Stimulated activated memory B cell treated with anti-CD40 and anti-IgM and Interleukin-4, amounts not matched to agents 10 μg/mL and 1 μg/mL and 100 μg/mL, for 72 hours (primary cell): Measurements from ENCODE around the gene CARD6.
A peak's percentile ranks its signal among the peaks of the same experiment; 100 is the strongest.
"Not testable (repeated sequence)": the region's sequence is repeated elsewhere in the genome, so short reads cannot be mapped to it uniquely, and the experiment has no call there.

ENCODE experiments used
- ATAC-seq: fragments of 150-1000 bp; cut with Tn5 transposase; 2 replicates; pipeline ENCODE4 v1.10.0; 2021
- H3K27ac Mint-ChIP-seq: one replicate; pipeline ENCODE4 v1.8.0; 2022; ENCODE audit warnings: mild to moderate bottlenecking, mixed read lengths
- H3K27me3 Mint-ChIP-seq: one replicate; pipeline ENCODE4 v1.8.0; 2022; ENCODE audit warnings: mixed read lengths
- H3K36me3 Mint-ChIP-seq: one replicate; pipeline ENCODE4 v1.8.0; 2022; ENCODE audit warnings: mixed read lengths
- H3K4me1 Mint-ChIP-seq: one replicate; pipeline ENCODE4 v1.8.0; 2022; ENCODE audit warnings: mixed read lengths
- H3K4me3 Mint-ChIP-seq: one replicate; pipeline ENCODE4 v1.8.0; 2022; ENCODE audit warnings: mild to moderate bottlenecking, moderate library complexity, mixed read lengths
- H3K9me3 Mint-ChIP-seq: one replicate; pipeline ENCODE4 v1.8.0; 2022; ENCODE audit warnings: mixed read lengths

The CARD6 gene

GRCh38 chr5:40825461-40826043 lies 15.6 kb upstream of the CARD6 start:
- H3K27me3 Mint-ChIP-seq, H3K4me3 Mint-ChIP-seq, H3K9me3 Mint-ChIP-seq, H3K27ac Mint-ChIP-seq, ATAC-seq: not testable (repeated sequence)
- Mint-ChIP-seq H3K36me3 (peaks cover 39% of the 10 kb centered on the region), H3K4me1 (peaks cover 23% of the 10 kb centered on the region)

- Mint-ChIP-seq H3K27me3 (no peaks in the 10 kb centered on the region), H3K4me3 (no peak overlapping the region), H3K9me3 (no peaks in the 10 kb centered on the region), H3K4me1 (peaks cover 25% of the 10 kb centered on the region), H3K36me3 (peaks cover 48% of the 10 kb centered on the region), H3K27ac (no peak overlapping the region)
- no peak for ATAC-seq
Measured at GRCh38 chr5:40826489-40827187, 14.5 kb upstream of the CARD6 start.

GRCh38 chr5:40827188-40827977 lies 13.8 kb upstream of the CARD6 start:
- H3K4me3 Mint-ChIP-seq: no peak overlapping the region
- H3K27me3 Mint-ChIP-seq: no peaks in the 10 kb centered on the region
- peaks cover 56% of the 10 kb centered on the region for H3K36me3 Mint-ChIP-seq
- H3K4me1 Mint-ChIP-seq: peaks cover 32% of the 10 kb centered on the region
- ATAC-seq: no peak
- H3K9me3 Mint-ChIP-seq: no peaks in the 10 kb centered on the region
- H3K27ac Mint-ChIP-seq: no peak overlapping the region

- ATAC-seq: no peak
- Mint-ChIP-seq H3K9me3 (no peaks in the 10 kb centered on the region), H3K4me3 (no peak overlapping the region)
Measured at GRCh38 chr5:40828021-40828631, 13.0 kb upstream of the CARD6 start.

GRCh38 chr5:40828690-40829661 lies 12.2 kb upstream of the CARD6 start:
- ATAC-seq: no peak
- no peaks in the 10 kb centered on the region for H3K27me3 Mint-ChIP-seq
- H3K27ac Mint-ChIP-seq: peak overlapping the region; percentile 0
- peaks cover 39% of the 10 kb centered on the region for H3K4me1 Mint-ChIP-seq
- H3K36me3 Mint-ChIP-seq: peaks cover 72% of the 10 kb centered on the region
- H3K4me3 Mint-ChIP-seq: no peak overlapping the region
- no peaks in the 10 kb centered on the region for H3K9me3 Mint-ChIP-seq

More at GRCh38 chr5:40828021-40828631, 13.0 kb upstream of the CARD6 start:
- peaks cover 63% of the 10 kb centered on the region for H3K36me3 Mint-ChIP-seq
- H3K4me1 Mint-ChIP-seq: peaks cover 33% of the 10 kb centered on the region
- H3K27ac Mint-ChIP-seq: peak overlapping the region; percentile 0
- no peaks in the 10 kb centered on the region for H3K27me3 Mint-ChIP-seq

- no peak overlapping the region for H3K27ac Mint-ChIP-seq
- no peak overlapping the region for H3K4me3 Mint-ChIP-seq
- ATAC-seq: no peak
- H3K27me3 Mint-ChIP-seq: no peaks in the 10 kb centered on the region
- peaks cover 45% of the 10 kb centered on the region for H3K4me1 Mint-ChIP-seq
- H3K36me3 Mint-ChIP-seq: peaks cover 80% of the 10 kb centered on the region
- no peaks in the 10 kb centered on the region for H3K9me3 Mint-ChIP-seq
Measured at GRCh38 chr5:40829748-40830533, 11.2 kb upstream of the CARD6 start.

GRCh38 chr5:40831346-40832210 lies 9.6 kb upstream of the CARD6 start:
- Mint-ChIP-seq H3K4me3 (peak overlapping the region; percentile 59), H3K4me1 (peaks cover 54% of the 10 kb centered on the region), H3K27ac (peak overlapping the region; percentile 80), H3K36me3 (peaks cover 75% of the 10 kb centered on the region), H3K27me3 (no peaks in the 10 kb centered on the region), H3K9me3 (no peaks in the 10 kb centered on the region)
- ATAC-seq: peak; percentile 35

- H3K9me3 Mint-ChIP-seq: no peaks in the 10 kb centered on the region
- no peaks in the 10 kb centered on the region for H3K27me3 Mint-ChIP-seq
- no peak for ATAC-seq
- H3K4me3 Mint-ChIP-seq: peak overlapping the region; percentile 59
- peaks cover 72% of the 10 kb centered on the region for H3K36me3 Mint-ChIP-seq
- H3K4me1 Mint-ChIP-seq: peaks cover 54% of the 10 kb centered on the region
- peak overlapping the region; percentile 80 for H3K27ac Mint-ChIP-seq
Measured at GRCh38 chr5:40832345-40832744, 8.8 kb upstream of the CARD6 start.

- Mint-ChIP-seq H3K4me1 (peaks cover 40% of the 10 kb centered on the region), H3K27ac (peak overlapping the region; percentile 80), H3K9me3 (no peaks in the 10 kb centered on the region), H3K4me3 (peak overlapping the region; percentile 89), H3K27me3 (no peaks in the 10 kb centered on the region), H3K36me3 (peaks cover 57% of the 10 kb centered on the region)
- ATAC-seq: no peak
Measured at GRCh38 chr5:40833712-40834229, 7.4 kb upstream of the CARD6 start.

- no peak for ATAC-seq
Measured at GRCh38 chr5:40834391-40834848, 6.7 kb upstream of the CARD6 start.

GRCh38 chr5:40834849-40835787 lies 6.0 kb upstream of the CARD6 start, which contains the start of gene RPL37:
Gene RPL37, minus strand, starts transcription at chr5:40835222. Its CDS starts 37 bp downstream, at chr5:40835185.
- Mint-ChIP-seq H3K9me3 (no peaks in the 10 kb centered on the region), H3K27me3 (no peaks in the 10 kb centered on the region), H3K27ac (peak within 1 kb of the TSS; percentile 80), H3K4me3 (peak within 1 kb of the TSS; percentile 89), H3K36me3 (peaks cover 44% of the 10 kb centered on the region), H3K4me1 (peaks cover 31% of the 10 kb centered on the region)
- ATAC-seq: peak; percentile 99

More at GRCh38 chr5:40834391-40834848, 6.7 kb upstream of the CARD6 start:
- Mint-ChIP-seq H3K9me3 (no peaks in the 10 kb centered on the region), H3K27me3 (no peaks in the 10 kb centered on the region), H3K4me1 (peaks cover 33% of the 10 kb centered on the region), H3K36me3 (peaks cover 51% of the 10 kb centered on the region), H3K27ac (peak overlapping the region; percentile 80), H3K4me3 (peak overlapping the region; percentile 89)

GRCh38 chr5:40838086-40838485 lies 3.1 kb upstream of the CARD6 start:
- Mint-ChIP-seq H3K27me3 (peaks cover 12% of the 10 kb centered on the region), H3K27ac (no peak overlapping the region), H3K36me3 (peaks cover 18% of the 10 kb centered on the region), H3K9me3 (no peaks in the 10 kb centered on the region), H3K4me3 (no peak overlapping the region), H3K4me1 (peaks cover 28% of the 10 kb centered on the region)
- ATAC-seq: no peak
